Activated CD4-positive, alpha-beta memory T cell treated with anti-CD3 and anti-CD28 coated beads for 36 hours (primary cell): ENCODE measurements around the gene TYW3. TPM values are rescaled to one million over a fixed set of nuclear protein-coding genes. Genes with fewer than 3 reads are reported as not detected.
"Not testable (repeated sequence)": the region's sequence is repeated elsewhere in the genome, so short reads cannot be mapped to it uniquely, and the experiment has no call there.

Experiments
- CTCF ChIA-PET: fragments of 350-600 bp; sonication (Branson Sonifier 250); formaldehyde crosslinking; loops from one replicate; lab custom pipeline; 2021; ENCODE audit warnings: antibody characterized with exemption, inconsistent platforms; lab: Charles Lee
- POLR2A ChIA-PET: fragments of 350-600 bp; sonication (Branson Sonifier 250); formaldehyde crosslinking; loops from one replicate; lab custom pipeline; 2021; ENCODE audit warnings: antibody characterized with exemption; lab: Charles Lee
- DNase-seq: peaks from one replicate; pipeline ENCODE4 v3.0.0-alpha.2; 2020
- H3K27ac Mint-ChIP-seq: one replicate; pipeline ENCODE4 v1.8.0; 2021; ENCODE audit warnings: mixed read lengths
- H3K27me3 Mint-ChIP-seq: one replicate; pipeline ENCODE4 v1.8.0; 2021; ENCODE audit warnings: mixed read lengths
- H3K36me3 Mint-ChIP-seq: one replicate; pipeline ENCODE4 v1.8.0; 2021; ENCODE audit warnings: mixed read lengths
- H3K4me1 Mint-ChIP-seq: one replicate; pipeline ENCODE4 v1.8.0; 2021; ENCODE audit warnings: low read depth, mixed read lengths
- H3K4me3 Mint-ChIP-seq: one replicate; pipeline ENCODE4 v1.8.0; 2021; ENCODE audit warnings: mild to moderate bottlenecking, mixed read lengths
- H3K9me3 Mint-ChIP-seq: one replicate; pipeline ENCODE4 v1.8.0; 2021; ENCODE audit warnings: mixed read lengths
- intact Hi-C: fragments of 100-400 bp; cut with micrococcal nuclease; formaldehyde crosslinking; loops from one replicate; pipeline ENCODE4 v1.15.1; 2023
- total RNA-seq, 2 experiments: library from RNA; stranded (reverse); gene quantifications; one replicate each; pipeline ENCODE4 v1.2.3, GENCODE V29; 2021

TYW3 gene
- total RNA-seq, 2 experiments from 2014 or later: 29.0 to 30.3 TPM

DNA sequence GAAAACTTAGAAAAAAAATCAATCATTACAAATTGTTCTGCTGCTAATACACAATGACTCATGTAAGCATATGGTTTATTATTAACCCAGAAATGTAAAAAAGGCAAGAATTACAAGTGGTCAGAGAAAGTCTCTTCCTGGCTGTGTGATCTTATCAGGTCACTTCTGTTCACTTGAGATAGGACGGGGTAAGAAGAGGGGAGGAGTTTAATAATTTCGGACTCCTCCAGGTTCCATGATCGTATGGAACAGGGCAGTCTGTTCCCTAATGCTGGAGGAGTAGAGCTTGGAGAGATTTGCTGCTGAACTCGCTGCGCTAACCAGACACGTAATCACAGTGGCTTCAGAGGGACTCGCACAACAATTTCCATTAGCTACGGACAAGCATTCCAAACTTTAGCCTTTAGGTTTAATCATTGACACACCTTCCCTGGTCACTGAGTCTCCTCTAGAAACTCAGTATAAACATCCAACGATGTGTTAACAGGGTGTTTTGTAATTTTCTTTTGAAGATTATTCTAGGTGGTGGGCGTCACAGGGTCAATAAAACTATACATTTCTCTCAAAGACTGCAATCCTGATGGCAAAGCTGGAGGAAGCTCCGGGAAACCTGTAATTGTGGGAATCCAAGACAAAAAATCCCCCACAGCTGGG is 1.4 kb upstream of the TYW3 start:
- intact Hi-C loops: loop anchor here (2.0 to 5.0 kb wide), 3 partner anchors 41 to 1056 kb away; partner anchors contain the start of gene RABGGTB
- Mint-ChIP-seq H3K9me3 (peaks cover 6% of the 10 kb centered on the region), H3K4me1 (peaks cover 44% of the 10 kb centered on the region), H3K27me3 (no peaks in the 10 kb centered on the region), H3K4me3 (no peak overlapping the region), H3K36me3 (peaks cover 24% of the 10 kb centered on the region), H3K27ac (no peak overlapping the region)
- DNase-seq: no peak
- POLR2A ChIA-PET: interaction anchor here (1.7 kb wide), 1 partner anchor 32 kb away, joined by 4 read pairs; no protein-coding TSS in a partner anchor
- CTCF ChIA-PET: interaction anchor here (1.4 kb wide), 1 partner anchor 536 kb away, joined by 3 read pairs; no protein-coding TSS in a partner anchor

GRCh38 chr1:74732071-74732946 is 643 bp upstream of the TYW3 start:
- peak overlapping the region; percentile 87 for H3K4me3 Mint-ChIP-seq
- H3K36me3 Mint-ChIP-seq: peaks cover 22% of the 10 kb centered on the region
- H3K27me3 Mint-ChIP-seq, H3K9me3 Mint-ChIP-seq: not testable (repeated sequence)
- DNase-seq: peak; percentile 40
- CTCF ChIA-PET: interaction anchor here (1.0 to 2.6 kb wide), 9 partner anchors 9 to 537 kb away, joined by 3 to 18 read pairs (median 5); no protein-coding TSS in a partner anchor
- POLR2A ChIA-PET: interaction anchor here (1.7 kb wide), 1 partner anchor 32 kb away, joined by 4 read pairs; no protein-coding TSS in a partner anchor
- H3K4me1 Mint-ChIP-seq: peaks cover 44% of the 10 kb centered on the region
- peak overlapping the region; percentile 94 for H3K27ac Mint-ChIP-seq
- intact Hi-C loops: loop anchor here (2.0 to 5.0 kb wide), 3 partner anchors 42 to 1055 kb away; partner anchors contain the start of gene RABGGTB

DNA sequence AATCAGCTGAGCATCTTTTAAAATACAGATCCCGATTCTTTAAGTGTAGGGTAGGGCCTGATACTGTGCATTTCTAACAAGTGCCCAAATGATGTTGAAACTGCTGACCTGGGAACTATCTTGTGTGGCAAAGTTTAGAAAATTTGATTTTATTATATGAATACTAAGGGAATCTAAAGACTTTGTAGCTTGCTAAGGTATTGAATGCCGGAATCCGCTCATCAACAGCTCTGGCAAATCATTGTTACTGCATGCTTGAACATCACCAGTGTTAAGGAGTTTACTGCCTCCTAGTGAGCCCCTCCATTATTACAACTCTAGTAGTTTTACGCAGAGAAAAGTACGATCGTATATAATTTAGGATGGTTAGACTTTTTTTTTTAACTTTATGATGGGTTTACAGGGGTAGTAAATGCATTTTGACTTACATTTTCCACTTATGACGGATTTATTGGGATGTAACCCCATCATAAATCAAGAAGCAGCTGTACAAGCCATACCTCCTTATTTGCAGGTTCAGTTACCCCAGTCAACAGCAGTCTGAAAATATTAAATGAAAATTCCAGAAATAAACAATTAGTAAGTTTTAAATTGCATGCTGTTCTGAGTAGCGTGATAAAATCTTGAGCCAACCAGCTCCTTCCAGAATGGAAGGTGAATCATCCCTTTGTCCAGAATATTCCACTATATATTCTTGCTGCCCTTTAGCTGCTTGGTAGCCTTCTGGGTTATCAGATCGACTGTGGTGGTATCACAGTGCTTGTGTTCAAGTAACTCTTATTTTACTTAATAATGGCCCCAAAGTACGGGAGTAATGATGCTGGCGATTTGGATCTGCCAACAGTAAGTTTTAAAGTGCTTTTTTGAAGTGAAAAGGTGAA is 892 bp downstream of the TYW3 start:
- Mint-ChIP-seq H3K4me3 (peak overlapping the region; percentile 87), H3K27me3 (no peaks in the 10 kb centered on the region), H3K27ac (peak overlapping the region; percentile 94), H3K36me3 (peaks cover 32% of the 10 kb centered on the region), H3K9me3 (no peaks in the 10 kb centered on the region), H3K4me1 (peaks cover 39% of the 10 kb centered on the region)
- POLR2A ChIA-PET: no interaction called here
- DNase-seq: peak; percentile 43
- intact Hi-C loops: loop anchor here (1.0 to 5.0 kb wide), 7 partner anchors 11 to 1053 kb away; partner anchors contain the start of genes FPGT, LRRIQ3 and RABGGTB
- CTCF ChIA-PET: interaction anchor here (0.6 to 2.6 kb wide), 21 partner anchors 10 to 1449 kb away, joined by 3 to 18 read pairs (median 4); no protein-coding TSS in a partner anchor

DNA sequence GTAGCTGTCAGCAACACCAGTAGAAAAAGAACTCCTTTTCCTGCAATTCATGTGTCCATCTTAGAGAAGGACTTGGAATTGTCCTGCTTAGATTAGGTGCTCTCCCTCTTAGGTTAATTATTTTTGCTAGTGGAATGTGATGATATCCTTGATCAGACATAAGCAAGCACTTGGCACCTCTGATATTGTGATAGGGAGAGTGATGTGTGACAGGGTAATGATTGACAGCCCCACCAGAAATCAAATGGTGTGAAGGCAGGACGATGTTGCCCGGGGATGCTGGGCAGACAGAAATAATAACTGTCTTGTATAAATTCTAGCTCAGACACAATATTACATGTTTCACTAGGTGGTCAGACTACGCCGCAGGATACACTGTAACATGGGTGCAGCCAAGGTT is 4.4 kb downstream of the TYW3 start:
- Mint-ChIP-seq H3K27me3 (no peaks in the 10 kb centered on the region), H3K4me3 (no peak overlapping the region), H3K4me1 (peaks cover 17% of the 10 kb centered on the region), H3K9me3 (peaks cover 11% of the 10 kb centered on the region), H3K27ac (no peak overlapping the region), H3K36me3 (peaks cover 52% of the 10 kb centered on the region)
- ChIA-PET POLR2A (no interaction called here), CTCF (no interaction called here)
- intact Hi-C loops: no loop called here
- no peak for DNase-seq

DNA sequence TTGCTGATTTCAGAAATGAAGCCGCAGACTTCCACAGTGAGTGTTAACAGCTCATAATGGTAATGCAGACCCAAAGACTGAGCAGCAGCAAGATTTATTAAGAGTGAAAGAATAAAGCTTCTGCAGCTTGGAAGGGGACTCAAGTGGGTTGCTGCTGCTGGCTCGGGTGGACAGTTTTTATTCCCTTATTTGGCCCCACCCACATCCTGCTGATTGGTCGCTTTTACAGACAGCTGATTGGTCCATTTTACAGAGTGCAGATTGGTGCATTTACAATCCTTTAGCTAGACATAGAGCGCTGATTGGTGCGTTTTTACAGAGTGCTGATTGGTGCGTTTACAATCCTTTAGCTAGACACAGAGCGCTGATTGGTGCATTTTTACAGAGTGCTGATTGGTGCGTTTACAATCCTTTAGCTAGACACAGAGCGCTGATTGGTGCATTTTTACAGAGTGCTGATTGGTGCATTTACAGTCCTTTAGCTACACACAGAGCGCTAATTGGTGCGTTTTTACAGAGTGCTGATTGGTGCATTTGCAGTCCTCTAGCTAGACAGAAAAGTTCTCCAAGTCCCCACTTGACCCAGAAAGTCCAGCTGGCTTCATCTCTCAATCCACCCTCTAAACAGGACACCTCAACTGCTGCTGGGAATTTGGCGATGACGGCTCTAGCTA is 7.5 kb downstream of the TYW3 start:
- CTCF ChIA-PET: interaction anchor here (0.7 kb wide), 1 partner anchor 32 kb away, joined by 3 read pairs; no protein-coding TSS in a partner anchor
- POLR2A ChIA-PET, H3K4me1 Mint-ChIP-seq, H3K27ac Mint-ChIP-seq, intact Hi-C loops, H3K4me3 Mint-ChIP-seq, H3K27me3 Mint-ChIP-seq, DNase-seq: not testable (repeated sequence)
- Mint-ChIP-seq H3K9me3 (peaks cover 17% of the 10 kb centered on the region), H3K36me3 (peaks cover 73% of the 10 kb centered on the region)

GRCh38 chr1:74745247-74745646 is 12.3 kb downstream of the TYW3 start:
- H3K4me1 Mint-ChIP-seq, CTCF ChIA-PET, H3K9me3 Mint-ChIP-seq, H3K27ac Mint-ChIP-seq, H3K27me3 Mint-ChIP-seq, DNase-seq, POLR2A ChIA-PET, H3K4me3 Mint-ChIP-seq: not testable (repeated sequence)
- intact Hi-C loops: loop anchor here (1.0 kb wide), 1 partner anchor 12 kb away; the partner anchor contains the start of genes CRYZ and TYW3
- H3K36me3 Mint-ChIP-seq: peaks cover 77% of the 10 kb centered on the region

- H3K36me3 Mint-ChIP-seq: peaks cover 69% of the 10 kb centered on the region
- H3K27ac Mint-ChIP-seq: no peak overlapping the region
These were observed 16.0 kb downstream of the TYW3 start for GRCh38 chr1:74748960-74749359.

DNA sequence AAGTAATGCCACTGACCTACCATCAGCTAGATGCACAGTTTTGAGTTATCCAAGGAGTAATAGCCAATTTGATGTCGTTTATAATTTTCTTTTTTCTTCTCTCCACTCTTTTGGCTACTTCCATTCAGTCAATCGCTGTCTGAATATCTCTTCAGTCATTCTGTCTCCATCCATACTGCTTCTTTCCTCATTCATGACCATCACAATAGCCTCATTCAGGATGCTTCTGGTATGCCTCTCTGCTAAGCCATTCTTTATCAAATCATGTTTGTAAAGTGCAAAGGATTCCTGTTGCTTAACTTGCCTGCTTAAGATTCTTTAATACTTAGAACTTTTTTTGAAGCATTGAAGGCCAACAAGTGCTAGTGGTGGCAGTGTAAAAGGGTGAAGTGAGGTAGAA is 20.2 kb downstream of the TYW3 start:
- H3K27me3 Mint-ChIP-seq: no peaks in the 10 kb centered on the region
- H3K4me1 Mint-ChIP-seq: peaks cover 14% of the 10 kb centered on the region
- H3K27ac Mint-ChIP-seq: no peak overlapping the region
- intact Hi-C loops: no loop called here
- no peak for DNase-seq
- peaks cover 74% of the 10 kb centered on the region for H3K36me3 Mint-ChIP-seq
- H3K9me3 Mint-ChIP-seq: peaks cover 20% of the 10 kb centered on the region
- POLR2A ChIA-PET: no interaction called here
- CTCF ChIA-PET: interaction anchor here (1.6 kb wide), 1 partner anchor 20 kb away, joined by 5 read pairs; the partner anchor contains the start of genes CRYZ and TYW3
- H3K4me3 Mint-ChIP-seq: no peak overlapping the region

More at GRCh38 chr1:74748960-74749359, 16.0 kb downstream of the TYW3 start:
- intact Hi-C loops: no loop called here
- no peak overlapping the region for H3K4me3 Mint-ChIP-seq
- no peak for DNase-seq
- H3K9me3 Mint-ChIP-seq: peaks cover 6% of the 10 kb centered on the region
- no peaks in the 10 kb centered on the region for H3K27me3 Mint-ChIP-seq
- peaks cover 7% of the 10 kb centered on the region for H3K4me1 Mint-ChIP-seq
- ChIA-PET CTCF (no interaction called here), POLR2A (no interaction called here)

DNA sequence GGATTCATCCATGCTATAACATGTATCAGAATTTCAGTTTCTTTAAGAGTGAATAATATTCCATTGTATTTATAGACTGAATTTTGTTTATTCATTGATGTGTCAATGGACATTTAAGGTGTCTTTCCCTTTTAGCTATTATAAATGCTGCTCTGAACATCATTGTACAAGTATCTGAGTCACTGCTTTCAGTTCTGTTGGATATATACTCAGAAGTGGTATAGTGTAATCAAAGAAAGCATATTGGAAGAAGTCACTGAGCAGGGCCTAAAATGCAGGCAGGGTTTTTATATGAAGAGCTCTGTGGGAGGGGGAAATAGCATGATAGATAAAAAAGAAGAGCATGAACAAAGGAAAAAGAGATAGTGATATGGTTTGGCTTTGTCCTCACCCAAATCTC is 22.5 kb downstream of the TYW3 start:
- peaks cover 72% of the 10 kb centered on the region for H3K36me3 Mint-ChIP-seq
- no peak for DNase-seq
- H3K27me3 Mint-ChIP-seq: no peaks in the 10 kb centered on the region
- intact Hi-C loops: no loop called here
- POLR2A ChIA-PET: no interaction called here
- H3K27ac Mint-ChIP-seq: no peak overlapping the region
- CTCF ChIA-PET: interaction anchor here (1.0 kb wide), 1 partner anchor 12 kb away, joined by 4 read pairs; no protein-coding TSS in a partner anchor
- no peak overlapping the region for H3K4me3 Mint-ChIP-seq
- H3K9me3 Mint-ChIP-seq: peaks cover 20% of the 10 kb centered on the region
- H3K4me1 Mint-ChIP-seq: peaks cover 14% of the 10 kb centered on the region

- DNase-seq, H3K4me3 Mint-ChIP-seq, H3K27ac Mint-ChIP-seq, H3K27me3 Mint-ChIP-seq, POLR2A ChIA-PET, intact Hi-C loops: not testable (repeated sequence)
- Mint-ChIP-seq H3K4me1 (peaks cover 15% of the 10 kb centered on the region), H3K36me3 (peaks cover 77% of the 10 kb centered on the region), H3K9me3 (peaks cover 20% of the 10 kb centered on the region)
- CTCF ChIA-PET: interaction anchor here (0.6 kb wide), 1 partner anchor 103 kb away, joined by 3 read pairs; no protein-coding TSS in a partner anchor
These were observed 23.7 kb downstream of the TYW3 start for GRCh38 chr1:74756650-74757049.
